SK-N-SH treated with all-trans-retinoic acid at 6 μM for 48 hours (cell line): ENCODE results near the gene TNIK.

Experiments used
- CREB5 ChIP-seq: fragments of 250-450 bp; sonication (Bioruptor Pico); IDR thresholded peaks from 2 replicates; pipeline ENCODE4 v1.5.1; 2020; ENCODE audit warnings: low read depth, mild to moderate bottlenecking, moderate library complexity
- GLIS3 ChIP-seq: fragments of 250-450 bp; sonication (Bioruptor Pico); IDR thresholded peaks from 2 replicates; pipeline ENCODE4 v1.5.0; 2020; ENCODE audit warnings: mild to moderate bottlenecking, moderate library complexity
- OSR1 ChIP-seq: fragments of 250-450 bp; sonication (Bioruptor Pico); IDR thresholded peaks from 2 replicates; pipeline ENCODE4 v1.8.0; 2022; ENCODE audit warnings: moderate library complexity, mild to moderate bottlenecking, inconsistent platforms
- PATZ1 ChIP-seq: fragments of 250-450 bp; sonication (Bioruptor Pico); IDR thresholded peaks from 2 replicates; pipeline ENCODE4 v1.8.0; 2020; ENCODE audit warnings: mild to moderate bottlenecking, moderate library complexity, borderline replicate concordance
- TCF4 ChIP-seq: fragments of 250-450 bp; sonication (Bioruptor Pico); IDR thresholded peaks from 2 replicates; pipeline ENCODE4 v1.8.0; 2021; ENCODE audit warnings: mild to moderate bottlenecking, moderate library complexity, borderline replicate concordance
- TSHZ2 ChIP-seq: fragments of 250-450 bp; sonication (Bioruptor Pico); IDR thresholded peaks from 2 replicates; pipeline ENCODE4 v1.5.0; 2020; ENCODE audit warnings: mild to moderate bottlenecking, moderate library complexity
- ZFP3 ChIP-seq: fragments of 250-450 bp; sonication (Bioruptor Pico); IDR thresholded peaks from 2 replicates; pipeline ENCODE4 v1.5.0; 2020; ENCODE audit warnings: mild to moderate bottlenecking, moderate library complexity
- ZNF565 ChIP-seq: fragments of 450-650 bp; formaldehyde crosslinking; conservative IDR thresholded peaks from 2 replicates; pipeline ENCODE4 v1.5.0; 2020; ENCODE audit warnings: low read depth, mild to moderate bottlenecking, moderate library complexity
- ZNF70 ChIP-seq: fragments of 450-650 bp; formaldehyde crosslinking; IDR thresholded peaks from 2 replicates; pipeline ENCODE4 v1.5.0; 2020; ENCODE audit warnings: mild to moderate bottlenecking, moderate library complexity

- no peak for TF ChIP-seq PATZ1 (CRISPR knock-in tag)
- no peak for TF ChIP-seq ZNF565 (CRISPR knock-in tag)
- TF ChIP-seq OSR1 (CRISPR knock-in tag), result no peak
- no peak for TF ChIP-seq TCF4 (CRISPR knock-in tag)
- TF ChIP-seq GLIS3 (CRISPR knock-in tag), result no peak
- TF ChIP-seq TSHZ2, result no peak
- TF ChIP-seq ZFP3 (CRISPR knock-in tag), result no peak
- no peak for TF ChIP-seq CREB5 (CRISPR knock-in tag)
- no peak for TF ChIP-seq ZNF70 (CRISPR knock-in tag)
These were observed 201.9 kb downstream of the TNIK start for GRCh38 chr3:171258316-171258715.
